NOMO-1 treated with DMSO at 0.1 percent for 48 hours (cell line): ENCODE data around the gene DAGLB.
"Not testable (repeated sequence)": the region's sequence is repeated elsewhere in the genome, so short reads cannot be mapped to it uniquely, and the experiment has no call there.

Experiments
- DNase-seq: peaks from one replicate; lab custom pipeline; 2025; ENCODE audit not compliant: unreplicated experiment; lab: John Stamatoyannopoulos, UW

Gene DAGLB

GRCh38 chr7:6461946-6462550 lies 14.3 kb upstream of the DAGLB start:
- DNase-seq = no peak

DNA sequence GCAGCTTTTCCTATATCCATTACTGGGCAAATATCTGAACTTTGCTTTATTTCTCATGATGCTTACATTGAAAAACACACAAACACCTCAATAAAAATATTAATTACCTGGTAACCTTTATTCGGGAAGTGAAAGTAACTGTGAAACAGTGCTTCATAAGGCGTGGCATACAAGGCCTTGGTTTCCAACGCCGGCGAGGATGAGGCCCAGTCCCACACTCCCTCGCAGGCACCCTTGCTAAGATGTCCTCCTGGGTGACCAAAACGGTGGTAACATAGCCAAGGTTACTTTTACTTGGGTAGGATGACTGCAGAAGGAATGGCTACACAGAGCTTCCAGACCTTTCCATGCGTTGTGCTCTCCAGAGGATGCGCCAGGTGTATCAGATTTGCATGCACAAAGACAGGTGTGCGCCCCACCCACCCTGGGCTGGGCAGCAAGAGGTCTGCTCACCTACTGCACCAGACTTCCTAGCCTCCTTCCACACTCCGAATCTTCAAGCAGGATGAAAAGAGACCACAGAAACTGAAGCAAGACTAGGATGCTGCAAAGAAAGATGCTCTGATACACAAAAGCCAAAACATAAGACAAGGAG lies 13.3 kb upstream of the DAGLB start:
- DNase-seq = no peak

DNA sequence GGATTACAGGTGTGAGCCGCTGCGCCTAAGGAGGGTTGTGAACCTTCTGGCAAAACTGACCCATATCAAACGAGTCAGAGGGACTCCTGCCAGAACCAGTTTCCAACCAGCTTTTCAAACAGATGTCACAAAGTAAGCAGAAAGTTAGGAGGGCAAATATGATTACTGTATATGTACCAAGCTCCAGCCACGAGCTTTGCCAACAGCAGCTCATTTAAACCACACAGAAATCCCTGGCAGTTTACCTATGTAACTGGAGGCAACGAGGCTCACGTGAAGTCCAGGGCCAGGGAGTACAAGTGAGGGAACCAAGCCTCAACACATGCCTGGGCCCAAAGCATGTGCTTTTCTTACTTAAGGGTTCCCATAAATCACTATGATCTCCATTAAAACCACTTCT lies 12.5 kb upstream of the DAGLB start:
- no peak for DNase-seq

DNA sequence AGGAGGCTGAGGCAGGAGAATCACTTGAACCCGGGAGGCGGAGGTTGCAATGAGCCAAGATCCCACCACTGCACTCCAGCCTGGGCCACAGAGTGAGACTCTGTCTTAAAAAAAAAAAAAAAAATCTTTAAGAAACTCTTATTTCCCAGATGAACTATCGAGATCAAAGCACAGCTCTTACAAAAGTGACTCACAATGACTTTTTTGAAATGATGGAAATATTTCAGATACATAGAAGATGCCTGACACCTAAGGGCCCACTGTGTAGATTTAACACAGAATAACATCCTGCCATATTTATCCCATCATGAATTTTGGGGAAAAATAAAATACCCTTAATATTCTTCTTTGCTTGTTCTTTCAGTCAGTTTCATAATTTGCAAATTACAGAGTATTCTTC lies 10.9 kb upstream of the DAGLB start:
- not testable (repeated sequence) for DNase-seq

GRCh38 chr7:6453734-6454133 lies 6.0 kb upstream of the DAGLB start:
- DNase-seq = no peak

GRCh38 chr7:6451224-6451705 lies 3.5 kb upstream of the DAGLB start:
- no peak for DNase-seq

- DNase-seq = not testable (repeated sequence)
Measured at GRCh38 chr7:6450591-6450990, 2.8 kb upstream of the DAGLB start.

DNA sequence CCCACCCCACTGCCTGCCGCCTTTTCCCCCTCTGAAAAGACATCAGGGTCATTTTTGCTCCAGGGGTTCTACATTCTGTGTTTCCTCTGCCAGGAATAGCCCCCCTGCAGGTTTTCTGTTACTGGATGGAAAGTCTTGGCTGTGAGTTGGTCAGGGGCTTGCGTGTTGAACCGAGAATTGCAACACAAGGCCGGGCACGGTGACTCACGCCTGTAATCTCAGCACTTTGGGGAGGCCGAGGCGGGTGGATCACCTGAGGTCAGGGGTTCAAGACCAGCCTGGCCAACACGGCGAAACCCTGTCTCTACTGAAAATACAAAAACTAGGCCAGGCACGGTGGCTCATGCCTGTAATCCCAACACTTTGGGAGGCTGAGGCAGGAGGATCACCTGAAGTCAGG lies 2.1 kb upstream of the DAGLB start:
- DNase-seq = not testable (repeated sequence)

GRCh38 chr7:6448943-6449543 lies 1.3 kb upstream of the DAGLB start:
- DNase-seq = no peak

- peak; percentile 80 for DNase-seq
Measured at GRCh38 chr7:6446838-6447580, 745 bp downstream of the DAGLB start.

- DNase-seq = no peak
Measured at GRCh38 chr7:6444516-6445269, 3.1 kb downstream of the DAGLB start.

DNA sequence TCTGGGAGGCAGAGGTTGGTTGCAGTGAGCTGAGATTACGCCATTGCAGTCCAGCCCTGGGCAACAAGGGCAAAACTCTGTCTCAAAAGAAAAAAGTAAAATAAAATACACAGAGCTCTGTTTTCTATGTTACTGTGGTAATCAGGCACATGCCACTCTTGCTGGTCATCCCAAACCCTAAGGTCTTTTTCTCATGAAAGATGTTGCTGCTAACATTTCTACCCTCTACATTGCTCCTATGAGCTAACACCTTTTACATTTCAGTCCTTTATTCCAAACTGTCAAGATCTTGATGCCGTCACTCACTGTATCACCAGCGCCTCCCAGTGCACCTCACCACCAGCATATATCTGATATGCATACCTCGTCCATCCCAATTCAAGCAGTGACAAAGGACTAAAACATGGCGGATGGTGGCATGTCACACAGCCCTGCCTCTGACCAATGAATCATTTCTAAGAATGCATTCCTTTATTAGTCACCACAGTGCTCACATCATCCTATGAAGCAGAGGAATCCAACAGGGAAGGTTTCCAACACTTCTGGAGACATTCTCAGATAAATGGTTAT lies 4.3 kb downstream of the DAGLB start:
- DNase-seq = no peak

- no peak for DNase-seq
Measured at GRCh38 chr7:6442114-6442513, 5.6 kb downstream of the DAGLB start.

DNA sequence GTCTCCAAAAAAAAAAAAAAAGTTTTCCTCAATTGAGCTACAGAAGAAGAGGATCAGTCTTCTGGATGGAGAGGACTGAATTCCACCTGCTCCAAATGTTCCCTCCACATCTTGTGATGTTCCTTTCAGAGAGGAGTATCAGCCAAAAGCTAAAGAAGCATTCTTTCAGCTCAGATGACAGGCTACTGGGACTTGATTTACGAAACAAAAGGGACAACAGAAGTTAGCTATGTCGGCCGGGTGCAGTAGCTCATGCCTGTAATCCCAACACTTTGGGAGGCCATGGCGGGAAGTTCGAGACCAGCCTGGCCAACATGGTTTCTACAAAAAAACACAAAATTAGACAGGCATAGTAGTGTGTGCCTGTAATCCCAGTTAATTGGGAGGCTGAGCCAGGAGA lies 7.4 kb downstream of the DAGLB start:
- no peak for DNase-seq

DNA sequence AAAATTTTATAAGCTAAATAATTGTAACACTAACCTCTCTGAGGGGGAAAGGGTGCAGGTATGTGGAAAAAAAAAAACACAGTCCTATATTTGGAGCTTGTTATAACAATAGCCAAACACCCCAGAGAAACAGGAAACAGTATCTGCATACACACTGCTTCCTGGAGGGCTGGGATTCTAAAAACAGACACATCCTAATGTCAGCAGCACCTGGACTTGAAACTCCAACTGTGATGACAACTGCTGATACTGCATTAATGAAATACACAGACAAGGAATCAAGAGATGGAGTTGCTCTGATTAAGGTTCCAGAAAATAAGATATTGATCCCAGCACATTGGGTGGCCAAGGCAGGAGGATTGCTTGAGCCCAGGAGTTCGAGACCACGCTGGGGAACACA lies 9.3 kb downstream of the DAGLB start:
- DNase-seq = no peak

DNA sequence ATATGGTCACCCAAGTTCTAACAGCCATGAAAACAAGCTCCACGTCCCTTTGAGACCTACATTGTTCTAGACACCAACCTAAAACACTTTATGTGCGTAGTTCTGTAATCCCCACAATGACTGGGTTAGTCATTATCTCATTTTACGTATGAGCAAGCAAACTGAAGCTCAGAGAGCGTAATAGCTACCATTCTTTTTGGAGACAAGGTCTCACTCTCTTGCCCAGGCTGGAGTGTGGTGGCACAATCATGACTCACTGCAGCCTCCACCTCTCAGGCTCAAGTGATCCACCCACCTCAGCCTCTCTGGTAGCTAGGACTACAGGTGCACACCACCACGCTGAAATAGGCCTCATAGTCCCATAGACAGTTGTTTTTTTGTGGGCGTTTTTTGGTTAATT lies 10.5 kb downstream of the DAGLB start:
- DNase-seq = no peak

DNA sequence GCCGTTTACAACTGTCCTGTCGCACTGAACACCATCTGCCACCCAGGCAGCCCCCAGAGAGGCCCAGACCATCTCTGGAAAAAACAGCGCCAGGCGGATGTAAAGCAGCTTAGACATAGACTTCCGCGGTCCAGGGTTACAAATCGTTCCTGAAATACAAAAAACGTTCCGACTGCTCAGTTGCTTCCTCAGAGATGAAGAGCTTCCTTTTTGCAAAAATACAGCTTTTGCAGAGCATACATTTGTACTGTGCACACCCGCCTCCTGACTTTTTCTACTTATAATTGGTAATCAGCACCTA lies 11.4 kb downstream of the DAGLB start:
- peak; percentile 89 for DNase-seq

- DNase-seq = peak; percentile 96
Measured at GRCh38 chr7:6435486-6436384, 12.0 kb downstream of the DAGLB start.

- DNase-seq = peak; percentile 92
Measured at GRCh38 chr7:6433784-6434615, 13.8 kb downstream of the DAGLB start.
